SK-MEL-5 (cell line): ENCODE measurements around the gene TAGLN. TPM values are rescaled to one million over a fixed set of nuclear protein-coding genes. Genes with fewer than 3 reads are reported as not detected.
A peak's percentile ranks its signal among the peaks of the same experiment; 100 is the strongest.
"Not testable (repeated sequence)": the region's sequence is repeated elsewhere in the genome, so short reads cannot be mapped to it uniquely, and the experiment has no call there.

Experiments used
- DNase-seq: peaks from one replicate; pipeline ENCODE4 v3.0.0-alpha.2; 2016; ENCODE audit warnings: low read depth, low spot score
- in situ Hi-C: cut with HindIII; loops from 2 replicates; pipeline ENCODE4 v1.10.0; 2016; ENCODE audit warnings: low sequenced_read_pairs, high pct_unique_total_duplicates, low pct_unique_long_range_greater_than_20kb
- total RNA-seq: library from RNA; depleted of rRNA; stranded (reverse); fragments of >200 nt; shearing (Covaris generic); gene quantifications from 2 replicates; pipeline ENCODE4 v1.2.3, GENCODE V29; 2014

TAGLN gene
- total RNA-seq, 1 experiment from 2014 or later, result 0.50 TPM

DNA sequence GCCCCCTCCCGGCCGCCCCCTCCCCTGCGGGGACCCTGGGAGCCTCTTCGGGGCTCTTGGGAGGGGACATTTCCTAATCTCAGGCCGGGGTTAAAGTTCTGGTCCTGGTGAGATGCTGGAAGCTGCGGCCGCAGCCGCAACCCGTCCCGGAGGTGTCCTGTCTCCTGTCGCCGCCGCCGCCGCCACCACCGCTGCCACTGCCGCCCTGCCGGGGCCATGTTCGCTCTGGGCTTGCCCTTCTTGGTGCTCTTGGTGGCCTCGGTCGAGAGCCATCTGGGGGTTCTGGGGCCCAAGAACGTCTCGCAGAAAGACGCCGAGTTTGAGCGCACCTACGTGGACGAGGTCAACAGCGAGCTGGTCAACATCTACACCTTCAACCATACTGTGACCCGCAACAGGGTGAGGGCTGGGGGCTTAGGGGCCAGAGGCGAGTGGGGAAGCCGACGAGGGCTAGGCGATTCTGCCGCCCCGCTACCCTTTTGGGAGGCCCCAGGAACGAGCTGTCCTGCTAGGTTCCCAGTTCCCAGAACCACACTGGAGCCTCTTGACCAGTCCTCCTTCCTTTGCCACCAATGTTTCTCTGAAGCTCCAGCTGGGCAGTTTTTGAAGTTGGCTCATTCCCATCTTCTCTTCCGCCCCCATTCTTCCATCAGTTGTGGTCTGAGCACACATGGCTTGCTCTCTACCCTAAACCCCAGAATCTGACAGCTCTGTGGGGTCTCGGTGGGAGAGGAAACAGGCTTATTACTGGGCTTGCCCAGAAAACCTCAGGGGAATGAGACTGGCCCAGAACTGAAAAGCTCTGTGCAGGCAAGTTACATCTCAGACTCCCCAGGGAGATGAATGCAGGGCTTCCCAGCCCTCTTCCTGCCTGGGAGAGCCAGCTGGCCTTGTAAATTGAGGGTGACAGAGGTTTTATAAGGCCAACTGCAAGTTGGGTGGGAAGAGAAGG is 19.8 kb upstream of the TAGLN start:
- peak; percentile 32 for DNase-seq
- in situ Hi-C loops, result no loop called here

DNA sequence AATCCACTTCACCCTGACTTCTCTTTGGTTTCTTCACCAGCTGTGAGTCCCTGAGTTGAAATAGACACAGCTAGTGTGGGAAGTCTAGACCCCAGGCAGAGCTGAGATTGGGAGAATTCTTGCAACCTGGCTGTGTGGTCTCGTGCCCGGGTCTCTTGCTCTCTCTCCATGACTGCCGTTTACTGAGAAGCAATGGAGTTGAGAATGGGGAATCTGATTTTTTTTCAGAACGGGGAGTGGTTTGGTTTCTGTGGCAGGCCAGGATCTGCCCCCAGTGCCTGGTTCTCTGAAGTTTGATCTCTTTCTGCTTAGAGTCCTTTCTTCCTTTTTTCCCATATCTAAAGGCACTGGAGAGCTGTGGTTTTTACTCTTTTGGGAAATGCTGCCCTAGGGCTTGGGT is 19.1 kb upstream of the TAGLN start:
- in situ Hi-C loops, result no loop called here
- peak; percentile 22 for DNase-seq

- peak; percentile 87 for DNase-seq
- in situ Hi-C loops, result no loop called here
Observed at GRCh38 chr11:117180661-117181585, 18.2 kb upstream of the TAGLN start.

GRCh38 chr11:117181586-117182550 is 17.3 kb upstream of the TAGLN start:
- in situ Hi-C loops, result no loop called here

DNA sequence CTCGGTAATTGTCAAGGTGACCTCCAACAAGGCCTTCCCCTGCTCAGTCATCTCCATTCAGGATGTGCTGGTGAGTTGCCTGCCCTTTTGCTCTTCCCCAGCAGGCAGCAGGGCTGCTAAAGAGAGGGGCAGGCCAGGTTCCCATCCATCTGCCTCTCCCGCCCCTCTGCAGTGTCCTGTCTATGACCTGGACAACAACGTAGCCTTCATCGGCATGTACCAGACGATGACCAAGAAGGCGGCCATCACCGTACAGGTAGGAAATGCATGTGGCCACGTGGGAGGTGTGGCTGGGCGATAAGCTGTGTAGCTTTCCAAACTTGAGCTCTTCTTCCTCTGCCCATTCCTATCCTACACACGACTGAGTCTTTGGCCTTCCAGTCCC is 16.6 kb upstream of the TAGLN start:
- in situ Hi-C loops, result no loop called here
- no peak for DNase-seq

More at GRCh38 chr11:117181586-117182550, 17.3 kb upstream of the TAGLN start:
- no peak for DNase-seq

DNA sequence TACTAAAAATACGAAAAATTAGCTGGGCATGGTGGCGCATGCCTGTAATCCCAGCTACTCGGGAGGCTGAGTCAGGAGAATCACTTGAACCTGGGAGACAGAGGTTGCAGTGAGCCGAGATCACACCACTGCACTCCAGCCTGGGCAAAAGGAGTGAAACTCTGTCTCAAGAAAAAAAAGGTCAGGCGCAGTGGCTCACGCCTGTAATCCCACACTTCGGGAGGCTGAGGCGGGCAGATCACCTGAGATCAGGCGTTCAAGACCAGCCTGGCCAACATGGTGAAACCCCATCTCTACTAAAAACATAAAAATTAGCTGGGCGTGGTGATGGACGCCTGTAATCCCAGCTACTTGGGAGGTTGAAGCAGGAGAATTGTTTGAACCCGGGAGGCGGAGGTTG is 16.0 kb upstream of the TAGLN start:
- in situ Hi-C loops, DNase-seq: not testable (repeated sequence)

GRCh38 chr11:117183724-117184349 is 15.3 kb upstream of the TAGLN start:
- in situ Hi-C loops, result no loop called here
- no peak for DNase-seq

- in situ Hi-C loops, result no loop called here
- DNase-seq, result no peak
Observed at GRCh38 chr11:117185736-117186430, 13.3 kb upstream of the TAGLN start.

DNA sequence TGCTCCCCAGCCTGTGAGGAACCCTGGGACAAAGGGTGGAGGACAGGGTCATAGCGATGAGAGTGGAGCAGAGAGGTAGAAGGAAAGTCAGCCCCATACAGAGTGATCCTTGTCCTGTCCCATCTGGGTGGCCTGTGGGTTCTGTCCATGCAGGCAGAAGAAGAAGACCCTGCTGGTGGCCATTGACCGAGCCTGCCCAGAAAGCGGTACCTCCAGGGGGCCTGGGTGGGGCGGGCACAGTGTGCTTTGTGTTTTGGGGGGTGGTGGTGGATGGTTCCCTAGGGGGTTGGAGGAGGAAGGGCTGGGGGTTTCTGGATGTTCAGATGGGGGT is 12.8 kb upstream of the TAGLN start:
- no peak for DNase-seq
- in situ Hi-C loops, result no loop called here

DNA sequence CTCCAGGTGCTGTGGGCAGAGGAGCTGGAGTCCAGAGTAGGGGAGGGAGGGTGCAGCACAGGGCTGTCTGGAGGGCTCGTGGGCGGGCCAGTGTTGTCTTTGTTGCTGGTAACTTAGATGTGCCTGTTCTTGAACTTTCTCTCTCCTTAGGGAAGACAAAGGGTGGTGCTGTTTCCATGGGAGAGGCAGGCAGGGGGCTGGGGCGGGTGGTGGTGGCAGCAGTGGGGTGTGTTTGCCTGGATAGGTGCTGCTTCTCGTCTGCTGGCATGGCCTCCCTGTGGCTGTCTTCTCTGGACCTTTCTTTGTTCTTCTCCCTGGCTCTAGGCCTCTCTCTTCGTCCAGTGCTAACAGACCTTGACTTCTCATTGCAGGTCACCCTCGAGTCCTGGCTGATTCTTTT is 12.2 kb upstream of the TAGLN start:
- in situ Hi-C loops, result no loop called here

GRCh38 chr11:117187428-117187798 is 11.8 kb upstream of the TAGLN start:
- no peak for DNase-seq
- in situ Hi-C loops, result no loop called here

More for the DNA sequence above, 12.2 kb upstream of the TAGLN start:
- DNase-seq, result no peak

GRCh38 chr11:117187799-117188481 is 11.2 kb upstream of the TAGLN start:
- in situ Hi-C loops, result no loop called here

DNA sequence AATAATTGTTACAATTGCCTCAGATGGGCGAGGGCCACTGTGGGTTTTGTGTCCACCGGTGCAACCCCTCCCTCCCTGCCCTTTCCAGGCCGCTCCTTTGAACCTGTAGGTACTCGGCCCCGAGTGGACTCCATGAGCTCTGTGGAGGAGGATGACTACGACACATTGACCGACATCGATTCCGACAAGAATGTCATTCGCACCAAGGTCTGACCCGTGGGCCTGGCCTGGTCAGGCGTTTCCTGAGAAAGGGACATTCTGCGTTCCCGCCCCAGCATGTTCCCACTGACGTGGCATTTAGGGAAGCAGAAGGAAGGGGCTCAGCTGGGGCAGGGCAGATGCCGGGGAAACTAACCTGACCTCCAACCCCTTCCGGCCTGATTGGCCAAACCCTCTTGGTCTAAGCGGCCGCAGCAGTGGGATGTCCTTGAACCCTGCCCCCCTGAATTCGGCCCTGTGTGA is 10.5 kb upstream of the TAGLN start:
- in situ Hi-C loops, result no loop called here
- DNase-seq, result no peak

More at GRCh38 chr11:117187799-117188481, 11.2 kb upstream of the TAGLN start:
- no peak for DNase-seq

DNA sequence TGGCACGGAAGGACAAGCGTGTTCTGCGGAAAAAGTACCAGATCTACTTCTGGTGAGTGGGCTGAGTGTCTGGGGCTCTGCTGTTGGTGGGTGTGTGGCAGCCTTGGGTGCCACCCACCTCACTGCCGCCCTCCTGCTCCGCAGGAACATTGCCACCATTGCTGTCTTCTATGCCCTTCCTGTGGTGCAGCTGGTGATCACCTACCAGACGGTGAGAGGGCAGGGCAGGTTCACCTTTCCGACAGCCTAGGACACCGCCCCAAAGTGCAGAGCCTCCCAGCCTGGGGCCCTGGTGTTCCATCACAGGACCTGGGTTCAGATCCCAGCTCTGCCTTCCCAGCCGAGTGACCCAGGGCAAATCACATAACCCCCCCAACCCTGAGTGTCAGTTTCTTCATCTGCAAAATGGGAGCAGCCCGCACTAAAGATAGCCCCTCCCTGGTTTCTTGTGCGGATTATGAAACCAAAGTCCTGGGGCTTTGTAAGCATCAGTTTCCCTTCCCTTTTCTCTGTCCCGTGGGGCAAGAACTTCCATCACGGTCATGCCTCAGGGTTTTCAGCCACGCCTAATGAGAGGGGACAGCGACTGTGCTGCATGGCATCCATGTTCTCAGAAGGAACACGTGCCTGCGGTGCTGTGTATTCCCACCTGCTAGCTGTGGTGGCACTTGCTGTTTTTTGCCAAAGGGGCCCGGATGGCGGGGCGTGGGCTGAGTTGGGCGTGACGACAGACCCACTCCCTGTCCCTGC is 9.8 kb upstream of the TAGLN start:
- in situ Hi-C loops, result no loop called here

GRCh38 chr11:117189941-117190544 is 9.1 kb upstream of the TAGLN start:
- in situ Hi-C loops, result no loop called here
- DNase-seq, result no peak

More for the DNA sequence above, 9.8 kb upstream of the TAGLN start:
- DNase-seq, result no peak
